Hepatocyte (in vitro differentiated cells): ENCODE data around the gene IQCN. TPM values are rescaled to one million over a fixed set of nuclear protein-coding genes. Genes with fewer than 3 reads are reported as not detected.

Experiments used
- DNase-seq: peaks from one replicate; pipeline ENCODE4 v3.0.0-alpha.2; 2016; ENCODE audit warnings: low spot score
- H2AFZ ChIP-seq: fragments of 200-600 bp; sonication (generic); 2 replicates; pipeline ENCODE4 v1.6.0; 2016; ENCODE audit warnings: antibody characterized with exemption, mild to moderate bottlenecking
- H3K27ac ChIP-seq: fragments of 200-600 bp; sonication (generic); 2 replicates; pipeline ENCODE4 v1.5.1; 2016; ENCODE audit warnings: mild to moderate bottlenecking
- H3K27me3 ChIP-seq: fragments of 200-600 bp; sonication (generic); 2 replicates; pipeline ENCODE4 v1.6.1; 2016
- H3K36me3 ChIP-seq: fragments of 200-600 bp; sonication (generic); replicated peaks from 2 replicates; pipeline ENCODE4 v1.5.1; 2016; ENCODE audit warnings: low read depth; ENCODE audit not compliant: insufficient read depth
- H3K4me1 ChIP-seq: fragments of 200-600 bp; sonication (generic); 2 replicates; pipeline ENCODE4 v1.5.1; 2016; ENCODE audit warnings: mild to moderate bottlenecking, moderate library complexity; ENCODE audit not compliant: insufficient read depth
- H3K4me2 ChIP-seq: fragments of 200-600 bp; sonication (generic); 2 replicates; pipeline ENCODE4 v1.6.0; 2016
- H3K4me3 ChIP-seq: fragments of 200-600 bp; sonication (generic); 2 replicates; pipeline ENCODE4 v1.5.1; 2016; ENCODE audit warnings: mild to moderate bottlenecking
- H3K79me2 ChIP-seq: fragments of 200-600 bp; sonication (generic); 2 replicates; pipeline ENCODE4 v1.6.0; 2017; ENCODE audit warnings: mild to moderate bottlenecking
- H3K9me2 ChIP-seq: fragments of 200-600 bp; sonication (generic); replicated peaks from 2 replicates; pipeline ENCODE4 v1.6.0; 2017; ENCODE audit warnings: mild to moderate bottlenecking; ENCODE audit not compliant: insufficient read depth
- H3K9me3 ChIP-seq: fragments of 200-600 bp; sonication (generic); 2 replicates; pipeline ENCODE4 v1.5.1; 2016; ENCODE audit warnings: low read depth, mild to moderate bottlenecking
- H4K20me1 ChIP-seq: fragments of 200-600 bp; sonication (generic); 2 replicates; pipeline ENCODE4 v1.6.0; 2016; ENCODE audit warnings: mild to moderate bottlenecking; ENCODE audit not compliant: insufficient read depth, poor library complexity, severe bottlenecking
- CTCF ChIP-seq: fragments of 200-600 bp; sonication (generic); IDR thresholded peaks from 2 replicates; pipeline ENCODE4 v1.5.1; 2016; ENCODE audit warnings: antibody characterized with exemption, mild to moderate bottlenecking; ENCODE audit not compliant: poor library complexity
- EZH2 ChIP-seq: fragments of 200-600 bp; sonication (generic); IDR thresholded peaks from 2 replicates; pipeline ENCODE4 v1.6.1; 2016; ENCODE audit warnings: antibody characterized with exemption, mild to moderate bottlenecking, borderline replicate concordance
- EZH2phosphoT487 ChIP-seq: fragments of 200-600 bp; sonication (generic); IDR thresholded peaks from one replicate; pipeline ENCODE4 v1.6.1; 2018; ENCODE audit warnings: antibody characterized with exemption, mild to moderate bottlenecking, low read depth, moderate library complexity; ENCODE audit not compliant: unreplicated experiment, severe bottlenecking
- WGBS: methylation state at CpG from one replicate; pipeline ENCODE4 v1.1.6; 2016; ENCODE audit warnings: low lambda C conversion rate; ENCODE audit errors: missing lambda C conversion rate; 5-methylcytosine and 5-hydroxymethylcytosine counted together
- polyA plus RNA-seq: library from polyadenylated mRNA; unstranded; fragments of >200 nt; fragmentation: Nextera tagmentation; extraction: Ambion mirVana; gene quantifications from 2 replicates; pipeline ENCODE4 v1.2.1, GENCODE V29; 2016
- total RNA-seq: library from RNA; depleted of rRNA; stranded (reverse); fragments of >200 nt; gene quantifications from 2 replicates; pipeline ENCODE4 v1.2.3, GENCODE V29; 2014

Gene IQCN
- total and polyA plus RNA-seq, 2 experiments from 2014 or later: 1.5 to 3.7 TPM

- no peak for DNase-seq
- Histone ChIP-seq H3K4me1 (peaks cover 5% of the 10 kb centered on the region), H3K79me2 (no peaks in the 10 kb centered on the region), H3K9me2 (no peaks in the 10 kb centered on the region), H3K27ac (no peak overlapping the region), H3K4me2 (no peak overlapping the region), H4K20me1 (no peaks in the 10 kb centered on the region), H2AFZ (no peak overlapping the region), H3K4me3 (no peak overlapping the region), H3K27me3 (peaks cover 12% of the 10 kb centered on the region), H3K36me3 (no peaks in the 10 kb centered on the region), H3K9me3 (no peaks in the 10 kb centered on the region)
- WGBS: 90% methylated on average over 17 of the region's 18 CpGs
- TF ChIP-seq EZH2phosphoT487: no peak
- TF ChIP-seq CTCF: no peak
- no peak for TF ChIP-seq EZH2
Measured at GRCh38 chr19:18226956-18227780, 47.1 kb downstream of the IQCN start.

- peak; percentile 37 for TF ChIP-seq EZH2
- no peak for TF ChIP-seq CTCF
- TF ChIP-seq EZH2phosphoT487: no peak
- no peaks in the 10 kb centered on the region for H3K79me2 ChIP-seq
- H3K4me2 ChIP-seq: peak within 1 kb of the TSS; percentile 77
- no peaks in the 10 kb centered on the region for H3K9me2 ChIP-seq
- H2AFZ ChIP-seq: peak within 1 kb of the TSS; percentile 42
- no peak for DNase-seq
- H4K20me1 ChIP-seq: no peaks in the 10 kb centered on the region
- H3K9me3 ChIP-seq: no peaks in the 10 kb centered on the region
- H3K4me3 ChIP-seq: no peak within 1 kb of the TSS
- WGBS: 29% methylated on average over 30 of the region's 51 CpGs
- H3K4me1 ChIP-seq: peaks cover 5% of the 10 kb centered on the region
- H3K36me3 ChIP-seq: no peaks in the 10 kb centered on the region
- H3K27me3 ChIP-seq: peaks cover 16% of the 10 kb centered on the region
- no peak within 1 kb of the TSS for H3K27ac ChIP-seq
Measured at GRCh38 chr19:18225702-18226468, 48.4 kb downstream of the IQCN start, which contains the start of gene PDE4C. Gene PDE4C (minus strand): TSS chr19:18226438. CDS start chr19:18226415, 23 bp downstream.

GRCh38 chr19:18225355-18225701 lies 48.9 kb downstream of the IQCN start:
- Histone ChIP-seq H3K4me1 (peaks cover 5% of the 10 kb centered on the region), H3K4me3 (no peak overlapping the region), H3K36me3 (no peaks in the 10 kb centered on the region), H3K9me3 (no peaks in the 10 kb centered on the region), H2AFZ (peak overlapping the region; percentile 42), H3K9me2 (no peaks in the 10 kb centered on the region), H3K79me2 (no peaks in the 10 kb centered on the region), H4K20me1 (no peaks in the 10 kb centered on the region), H3K27ac (no peak overlapping the region), H3K27me3 (peaks cover 16% of the 10 kb centered on the region), H3K4me2 (peak overlapping the region; percentile 77)
- DNase-seq: no peak
- WGBS: 45% methylated on average over 16 of the region's 16 CpGs
- TF ChIP-seq EZH2 (peak; percentile 19), EZH2phosphoT487 (no peak), CTCF (no peak)
